Measurements from ENCODE around the gene PPFIBP1.

- TF ChIP-seq, protein P1, sequence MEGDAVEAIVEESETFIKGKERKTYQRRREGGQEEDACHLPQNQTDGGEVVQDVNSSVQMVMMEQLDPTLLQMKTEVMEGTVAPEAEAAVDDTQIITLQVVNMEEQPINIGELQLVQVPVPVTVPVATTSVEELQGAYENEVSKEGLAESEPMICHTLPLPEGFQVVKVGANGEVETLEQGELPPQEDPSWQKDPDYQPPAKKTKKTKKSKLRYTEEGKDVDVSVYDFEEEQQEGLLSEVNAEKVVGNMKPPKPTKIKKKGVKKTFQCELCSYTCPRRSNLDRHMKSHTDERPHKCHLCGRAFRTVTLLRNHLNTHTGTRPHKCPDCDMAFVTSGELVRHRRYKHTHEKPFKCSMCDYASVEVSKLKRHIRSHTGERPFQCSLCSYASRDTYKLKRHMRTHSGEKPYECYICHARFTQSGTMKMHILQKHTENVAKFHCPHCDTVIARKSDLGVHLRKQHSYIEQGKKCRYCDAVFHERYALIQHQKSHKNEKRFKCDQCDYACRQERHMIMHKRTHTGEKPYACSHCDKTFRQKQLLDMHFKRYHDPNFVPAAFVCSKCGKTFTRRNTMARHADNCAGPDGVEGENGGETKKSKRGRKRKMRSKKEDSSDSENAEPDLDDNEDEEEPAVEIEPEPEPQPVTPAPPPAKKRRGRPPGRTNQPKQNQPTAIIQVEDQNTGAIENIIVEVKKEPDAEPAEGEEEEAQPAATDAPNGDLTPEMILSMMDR (IDR thresholded peaks at IDR 0.05) = peak in 5 of 7 experiments; percentile 17 to 60 (median 47)
- TF ChIP-seq POLR2A (IDR thresholded peaks at IDR 0.05) = peak; percentile 96 to 99 (median 99)
Observed at GRCh38 chr12:27523642-27524493, at the start of gene PPFIBP1.
